Stimulated activated CD4-positive, alpha-beta T cell treated with anti-CD3 and anti-CD28 coated beads, Interleukin-2, amount 100 ng/mL, for 4 hours (primary cell): ENCODE results near the gene RTP5.
"Not testable (repeated sequence)": the region's sequence is repeated elsewhere in the genome, so short reads cannot be mapped to it uniquely, and the experiment has no call there.

ENCODE experiments used
- DNase-seq: peaks from one replicate; pipeline ENCODE4 v3.0.0-alpha.2; 2020; ENCODE audit warnings: low read depth

The RTP5 gene

DNA sequence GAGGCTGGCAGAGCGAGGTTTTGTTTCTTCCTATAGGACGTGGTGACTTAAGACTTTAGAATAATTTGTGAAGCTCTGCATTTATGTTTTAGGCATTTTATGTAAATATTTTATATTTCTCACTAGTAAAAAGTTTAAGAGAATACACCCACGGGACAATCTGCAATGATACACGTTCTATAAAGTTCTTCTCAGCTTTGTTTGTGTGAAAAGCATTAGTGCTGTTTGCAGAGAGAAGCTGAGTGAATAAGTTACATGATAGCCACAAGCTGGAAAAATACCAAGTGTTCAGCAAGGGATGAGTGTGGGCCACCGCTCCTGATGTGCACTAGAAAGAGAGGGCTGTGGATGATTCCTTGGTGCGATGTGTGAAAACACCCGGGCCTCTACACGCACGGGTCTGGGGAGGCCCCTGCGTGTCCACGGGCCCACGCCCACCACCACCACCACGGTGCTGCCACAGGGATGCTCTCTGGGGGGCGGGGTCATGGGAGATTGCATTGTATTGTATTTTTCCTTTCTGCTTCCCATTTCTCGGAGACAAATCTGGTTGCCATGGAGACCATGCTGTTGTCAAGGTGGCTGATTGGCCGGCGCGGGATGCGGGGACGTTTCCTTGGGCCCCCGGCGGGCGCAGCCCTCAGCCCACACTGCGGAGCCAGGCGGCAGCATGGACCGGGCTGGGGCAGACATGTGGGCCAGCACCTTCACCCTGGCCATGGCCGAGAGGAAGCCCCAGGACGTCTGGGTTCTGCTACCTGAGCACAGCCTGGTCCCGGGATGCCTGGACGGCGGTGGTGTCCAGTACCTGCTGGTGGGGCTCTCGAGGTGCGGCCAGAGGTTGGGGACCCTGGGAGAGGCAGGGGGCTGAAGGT lies at the start of gene RTP5:
RTP5 (plus strand) TSS at position 643 of the 875 bp plus-strand sequence; CDS start at position 671, 28 bp downstream.
- DNase-seq: no peak

DNA sequence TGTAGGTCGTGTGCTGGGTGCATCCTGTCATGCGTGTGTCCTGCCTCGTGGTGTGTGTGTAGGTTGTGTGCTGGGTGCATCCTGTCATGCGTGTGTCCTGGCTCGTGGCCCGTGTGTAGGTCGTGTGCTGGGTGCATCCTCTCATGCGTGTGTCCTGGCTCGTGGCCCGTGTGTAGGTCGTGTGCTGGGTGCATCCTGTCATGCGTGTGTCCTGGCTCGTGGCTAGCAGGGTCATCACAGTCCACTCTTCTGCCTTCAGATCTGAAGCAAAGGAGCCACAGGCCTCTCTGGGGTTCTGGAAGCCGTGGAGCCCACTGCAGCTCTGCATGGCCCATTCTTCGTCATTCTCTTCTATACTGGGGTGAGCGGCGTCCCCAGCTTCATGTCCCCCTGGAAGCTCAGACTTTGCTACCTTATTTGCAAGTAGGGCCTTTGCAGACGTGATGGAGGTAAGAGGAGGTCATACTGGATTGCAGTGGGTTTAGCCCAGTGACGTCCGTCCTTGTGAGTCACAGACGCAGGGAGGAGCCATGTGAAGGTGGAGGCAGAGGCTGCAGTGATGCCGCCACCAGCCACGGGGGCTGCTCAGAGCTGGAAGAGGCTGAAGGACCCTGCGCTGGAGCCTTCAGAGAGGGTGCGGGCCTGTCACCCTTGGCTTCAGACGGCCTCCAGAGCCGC lies 49.4 kb upstream of the RTP5 start:
- DNase-seq: not testable (repeated sequence)

DNA sequence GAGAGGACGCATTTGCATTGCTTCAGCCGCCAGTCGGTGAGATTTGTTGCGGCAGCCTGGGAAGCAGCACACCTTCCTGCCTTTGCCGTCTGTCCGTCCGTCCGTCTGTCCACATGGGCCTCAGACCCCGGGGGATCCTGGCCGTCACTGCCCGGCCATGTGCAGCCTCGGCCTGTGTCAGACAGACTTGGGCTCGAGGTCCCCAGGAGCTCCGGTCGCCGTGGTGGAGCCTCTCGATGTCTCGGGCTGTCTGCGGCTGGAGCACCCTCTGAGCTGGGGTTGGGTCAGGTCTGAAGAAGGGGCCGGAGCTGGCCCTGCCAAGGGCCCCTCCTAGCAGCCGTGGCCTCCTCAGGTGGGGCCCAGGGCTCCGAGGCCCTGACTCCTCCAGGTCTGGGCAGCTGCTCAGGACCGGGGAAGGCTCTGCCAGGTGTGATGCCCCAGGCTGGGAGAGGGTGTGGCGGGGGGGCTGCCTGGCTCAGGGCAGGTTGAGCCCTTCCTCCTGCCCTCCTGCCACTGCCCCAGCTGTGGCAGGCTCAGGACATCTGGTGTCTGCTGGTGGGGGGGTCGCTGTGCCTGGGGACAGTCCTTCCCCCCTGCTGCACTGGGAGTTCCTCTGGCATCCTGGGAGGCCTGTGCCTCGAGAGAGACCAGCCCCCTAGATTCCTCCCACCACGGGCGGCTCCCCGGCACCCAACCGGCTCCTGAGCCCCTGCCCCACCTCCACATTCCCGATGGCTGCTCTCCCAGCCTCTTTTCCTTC lies 48.7 kb upstream of the RTP5 start:
- no peak for DNase-seq

DNA sequence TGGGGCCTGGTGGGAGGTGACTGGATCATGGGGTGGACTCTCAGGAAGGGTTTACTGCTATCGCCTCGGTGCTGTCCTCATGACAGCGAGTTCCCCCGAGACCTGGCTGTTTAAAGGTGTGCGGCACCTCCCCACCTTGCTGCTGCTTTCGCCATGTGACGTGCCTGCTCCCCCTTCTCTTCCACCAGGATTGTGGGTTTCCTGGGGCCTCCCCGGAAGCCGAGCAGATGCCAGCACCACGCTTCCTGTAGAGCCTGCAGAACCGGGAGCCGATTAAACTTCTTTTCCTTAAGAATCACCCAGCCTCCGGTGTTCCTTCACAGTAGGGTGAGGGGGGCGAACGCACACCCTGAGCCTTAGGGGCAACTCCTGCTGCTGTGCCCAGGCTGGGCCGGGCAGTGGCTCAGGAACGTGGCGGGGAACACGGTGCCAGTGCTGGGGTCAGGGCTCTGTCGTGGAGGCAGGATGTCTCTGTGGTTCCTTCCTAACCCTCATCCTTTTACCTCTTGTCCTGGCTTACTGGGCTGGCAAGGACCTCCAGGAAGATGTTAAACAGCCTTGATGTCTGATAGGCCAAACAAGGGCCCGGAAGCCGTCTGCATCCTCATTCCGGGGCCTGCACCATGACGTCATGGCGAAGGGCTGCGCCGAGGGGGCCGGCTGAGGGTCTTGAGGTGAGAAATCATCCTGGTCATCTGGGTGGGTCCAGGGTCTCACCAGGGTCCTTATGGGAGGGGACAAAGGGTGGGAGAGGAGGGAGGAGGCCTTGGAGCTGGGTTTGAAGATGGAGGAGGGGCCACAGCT lies 47.9 kb upstream of the RTP5 start:
- DNase-seq: no peak

DNA sequence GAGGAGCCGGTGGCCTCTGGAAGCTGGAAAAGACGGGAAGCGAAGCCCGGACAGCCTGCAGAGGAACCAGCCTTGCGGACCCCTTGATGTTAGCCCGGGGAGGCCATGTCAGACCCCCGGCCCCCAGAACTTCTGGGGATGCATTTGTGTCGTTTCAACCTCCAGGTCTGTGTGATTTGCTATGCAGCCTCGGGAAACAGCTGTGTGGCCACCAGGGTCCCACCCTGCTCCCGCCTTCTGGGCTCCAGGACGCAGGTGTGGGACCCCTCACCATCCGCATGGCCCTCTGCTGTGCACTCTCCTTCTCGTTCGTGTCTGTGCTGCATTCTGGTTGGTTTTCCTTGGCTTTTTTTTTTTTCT lies 47.3 kb upstream of the RTP5 start:
- no peak for DNase-seq

DNA sequence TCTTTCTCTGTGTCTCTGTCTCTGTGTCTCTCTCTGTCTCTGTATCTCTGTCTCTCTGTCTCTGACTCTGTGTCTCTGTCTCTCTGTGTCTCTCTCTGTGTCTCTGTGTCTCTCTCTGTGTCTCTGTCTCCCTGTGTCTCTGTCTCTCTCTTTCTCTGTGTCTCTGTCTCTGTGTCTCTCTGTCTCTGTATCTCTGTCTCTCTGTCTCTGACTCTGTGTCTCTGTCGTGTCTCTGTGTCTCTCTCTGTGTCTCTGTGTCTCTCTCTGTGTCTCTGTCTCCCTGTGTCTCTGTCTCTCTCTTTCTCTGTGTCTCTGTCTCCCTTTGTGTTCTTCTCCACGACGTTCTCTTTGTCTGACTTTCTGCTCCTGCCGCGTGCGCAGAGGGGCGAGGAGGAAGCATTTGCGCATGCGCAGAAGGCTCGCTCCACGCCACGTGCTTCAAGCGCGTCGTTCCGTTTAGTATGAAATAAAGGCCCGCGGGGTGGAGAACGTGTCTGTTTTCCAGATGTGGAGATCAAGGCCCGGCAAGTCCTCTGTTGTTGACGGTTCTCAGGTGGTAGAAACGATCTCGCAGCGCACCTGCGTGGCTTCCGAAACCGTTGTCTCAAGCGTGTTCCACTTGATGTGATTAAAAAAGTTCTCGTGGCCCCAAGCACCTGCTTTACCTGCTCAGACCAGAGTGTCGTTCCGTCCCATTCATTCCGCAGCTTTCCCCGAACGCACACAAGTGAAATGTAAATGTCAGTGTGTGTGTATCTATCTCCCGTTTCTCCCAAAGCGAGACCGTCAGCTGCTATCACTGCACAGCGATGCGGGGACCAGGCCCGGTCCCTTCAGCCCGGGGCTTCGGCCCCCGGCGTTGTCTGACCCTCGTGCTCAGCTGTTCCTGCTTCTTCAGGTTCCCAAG lies 45.7 kb upstream of the RTP5 start:
- not testable (repeated sequence) for DNase-seq

DNA sequence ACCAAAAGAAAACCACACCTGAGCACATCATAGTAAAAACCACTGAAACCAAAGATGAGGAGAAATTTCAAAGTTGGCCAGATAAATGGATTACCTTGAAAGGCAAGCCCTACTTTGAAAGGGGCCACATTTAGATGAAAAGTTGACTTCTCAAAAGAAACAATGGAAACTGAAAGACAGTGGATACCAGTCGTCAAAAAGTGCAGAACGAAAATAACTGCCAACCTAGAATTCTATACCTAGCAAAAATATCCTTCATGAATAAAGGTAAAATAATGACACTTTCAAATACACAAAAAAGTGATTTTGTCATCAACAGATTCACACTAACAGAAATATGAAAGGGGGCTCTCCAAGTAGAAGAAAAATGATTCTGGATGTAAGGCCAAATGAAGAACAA lies 42.1 kb upstream of the RTP5 start:
- DNase-seq: no peak

DNA sequence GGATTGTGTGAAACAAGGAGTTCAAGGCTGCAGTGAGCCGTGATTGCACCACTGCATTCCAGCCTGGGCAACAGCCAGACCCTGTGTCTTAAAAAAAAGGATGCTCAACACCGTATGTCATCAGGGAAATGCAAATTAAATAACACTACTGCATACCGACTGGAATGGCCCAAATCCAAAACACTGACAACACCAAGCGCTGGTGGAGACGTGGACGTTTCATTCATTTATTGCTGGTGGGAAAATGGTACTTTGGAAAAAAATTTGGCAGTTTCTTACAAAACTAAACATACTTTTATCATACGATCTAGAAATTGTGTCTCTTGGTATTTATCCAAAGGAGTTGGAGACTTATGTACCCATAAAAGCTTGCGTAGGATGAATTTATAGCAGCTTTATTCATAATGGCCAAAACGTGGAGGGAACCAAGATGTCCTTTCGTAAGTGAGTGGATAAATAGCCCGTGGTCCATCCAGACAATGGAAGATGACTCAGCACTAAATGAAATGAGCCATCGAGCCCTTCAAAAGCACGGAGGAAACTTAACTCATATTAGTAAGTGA lies 36.3 kb upstream of the RTP5 start:
- no peak for DNase-seq

DNA sequence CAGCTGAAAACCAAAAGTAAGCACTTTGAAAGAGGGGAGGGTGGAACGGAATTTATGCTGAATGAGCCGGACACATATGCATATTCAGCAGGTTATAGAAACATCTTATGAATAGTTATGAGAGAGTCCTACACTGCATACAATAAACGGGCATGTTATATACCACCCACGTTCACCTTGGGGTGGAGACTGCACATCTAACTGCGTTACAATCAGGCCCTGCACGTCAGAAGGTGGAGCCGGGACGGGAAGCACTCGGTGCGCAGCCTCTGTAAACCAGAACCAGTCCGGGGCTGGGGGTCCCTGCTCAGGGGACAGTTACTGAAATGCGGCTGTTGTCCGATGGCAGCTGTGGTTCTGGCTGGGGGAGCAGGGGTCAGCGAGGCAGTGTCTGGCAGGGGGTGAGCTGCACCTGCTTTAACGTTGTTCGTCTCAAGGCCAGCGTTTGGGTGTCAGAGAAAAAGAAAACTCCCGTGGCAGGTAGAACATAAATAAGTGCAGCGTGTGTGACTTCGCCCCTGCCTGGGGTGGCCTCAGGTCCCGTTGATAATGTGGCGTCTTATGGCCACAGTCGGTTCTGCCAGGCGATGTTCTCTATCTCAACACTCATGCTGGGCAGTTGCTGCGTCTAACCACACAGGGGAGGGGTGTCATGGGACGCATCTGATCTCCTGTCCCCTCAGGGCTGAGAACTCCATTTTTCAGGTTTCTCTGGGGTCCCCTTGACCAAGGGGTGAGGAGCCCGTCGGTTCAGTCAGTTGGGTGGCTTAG lies 35.6 kb upstream of the RTP5 start:
- not testable (repeated sequence) for DNase-seq

DNA sequence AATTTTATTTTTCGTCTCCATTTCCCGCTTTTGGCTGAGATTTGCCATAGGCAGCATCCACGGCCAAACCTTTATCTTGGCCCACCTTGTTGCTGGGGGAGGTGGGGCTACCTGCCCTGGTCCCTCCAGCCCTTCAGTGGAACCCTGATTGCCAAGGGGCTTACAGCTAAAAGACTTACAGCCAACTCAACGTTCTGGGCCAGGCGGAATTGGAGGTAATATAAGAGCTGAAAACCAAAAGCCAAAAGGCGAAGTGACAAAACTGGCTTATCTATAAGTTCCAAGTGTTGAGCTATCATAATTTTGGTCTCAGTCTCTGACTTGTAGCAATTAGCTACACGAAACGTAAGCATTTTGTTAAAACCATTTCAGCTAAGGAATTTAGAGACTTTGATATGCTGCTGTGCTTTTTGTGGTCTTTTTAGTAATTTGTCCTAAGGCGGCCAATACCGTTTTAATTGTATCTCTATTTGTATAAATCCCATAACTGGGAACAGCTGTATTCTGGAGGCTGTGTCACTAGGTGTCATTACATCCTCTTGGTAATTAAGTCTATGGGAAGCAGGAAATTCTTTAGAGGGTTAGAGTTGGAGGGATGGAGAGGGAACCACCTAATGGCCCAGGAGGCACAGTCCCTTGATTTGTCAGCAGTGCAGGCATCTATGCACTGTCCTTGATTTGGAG lies 34.9 kb upstream of the RTP5 start:
- no peak for DNase-seq

DNA sequence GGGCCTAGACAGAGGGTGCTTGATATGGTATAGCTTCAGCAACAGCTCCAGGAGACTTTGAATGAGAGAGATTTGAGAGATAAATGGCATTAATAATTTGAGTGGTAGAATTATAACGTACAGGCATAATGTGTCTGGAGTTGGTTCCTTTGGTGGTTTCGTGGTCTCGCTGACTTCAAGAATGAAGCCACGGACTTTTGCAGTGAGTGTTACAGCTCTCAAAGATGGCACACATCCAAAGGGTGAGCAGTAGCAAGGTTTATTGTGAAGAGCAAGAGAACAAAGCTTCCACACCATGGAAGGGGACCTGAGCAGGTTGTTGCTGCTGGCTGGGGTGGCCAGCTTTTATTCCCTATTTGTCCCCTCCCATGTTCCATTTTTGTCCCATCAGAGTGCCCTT lies 33.9 kb upstream of the RTP5 start:
- DNase-seq: no peak

DNA sequence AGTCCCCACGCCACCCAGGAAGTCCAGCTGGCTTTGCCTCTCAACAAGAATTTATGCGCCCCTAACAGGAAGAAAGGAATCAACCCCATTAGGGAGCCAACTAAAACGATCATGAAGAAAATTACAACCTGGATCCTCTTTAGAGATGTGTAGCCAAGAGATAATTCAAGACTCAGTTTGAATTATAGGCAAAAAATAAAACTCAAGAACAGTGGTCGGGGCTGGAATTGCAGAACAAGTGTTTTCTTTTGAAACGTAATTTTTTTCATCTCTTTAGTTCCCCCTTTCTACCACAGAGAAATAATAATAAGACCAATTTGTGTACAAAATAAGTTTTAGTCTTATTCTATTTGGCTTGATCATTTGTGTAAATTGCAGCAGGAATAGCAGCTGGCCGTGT lies 33.2 kb upstream of the RTP5 start:
- no peak for DNase-seq

DNA sequence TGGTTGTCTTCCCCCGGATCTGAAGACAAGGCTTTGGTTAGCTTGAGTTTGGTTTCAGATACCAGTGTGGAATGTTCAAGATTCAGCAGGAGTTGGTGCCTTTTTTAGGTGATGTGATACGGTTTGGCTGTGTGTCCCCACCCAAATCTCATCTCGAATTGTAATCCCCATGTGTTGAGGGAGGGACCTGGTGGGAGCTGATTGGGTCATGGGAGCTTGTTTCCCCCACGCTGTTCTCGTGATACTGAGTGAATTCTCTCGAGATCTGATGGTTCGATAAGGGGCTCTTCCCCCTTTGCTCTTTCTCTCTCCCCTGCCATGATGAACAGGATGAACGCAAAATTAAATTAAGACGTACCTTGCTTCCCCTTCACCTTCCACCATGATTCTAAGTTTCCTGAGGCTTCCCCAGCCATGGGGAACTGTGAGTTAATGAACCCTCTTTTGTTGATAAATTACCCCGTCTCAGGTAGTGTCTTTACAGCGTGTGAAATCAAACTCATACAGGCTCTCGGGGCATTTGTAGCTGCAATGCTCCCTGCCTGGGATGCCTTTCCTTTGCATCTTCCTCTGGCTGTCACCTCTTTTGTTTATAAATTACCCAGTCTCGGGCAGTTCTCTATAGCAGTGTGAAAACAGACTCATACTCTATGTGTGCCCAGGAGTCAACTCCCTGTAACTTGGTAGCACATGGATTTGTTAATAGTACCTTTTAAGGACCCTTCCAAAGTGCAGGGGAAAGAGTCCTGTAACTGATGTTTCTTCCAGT lies 32.1 kb upstream of the RTP5 start:
- no peak for DNase-seq

DNA sequence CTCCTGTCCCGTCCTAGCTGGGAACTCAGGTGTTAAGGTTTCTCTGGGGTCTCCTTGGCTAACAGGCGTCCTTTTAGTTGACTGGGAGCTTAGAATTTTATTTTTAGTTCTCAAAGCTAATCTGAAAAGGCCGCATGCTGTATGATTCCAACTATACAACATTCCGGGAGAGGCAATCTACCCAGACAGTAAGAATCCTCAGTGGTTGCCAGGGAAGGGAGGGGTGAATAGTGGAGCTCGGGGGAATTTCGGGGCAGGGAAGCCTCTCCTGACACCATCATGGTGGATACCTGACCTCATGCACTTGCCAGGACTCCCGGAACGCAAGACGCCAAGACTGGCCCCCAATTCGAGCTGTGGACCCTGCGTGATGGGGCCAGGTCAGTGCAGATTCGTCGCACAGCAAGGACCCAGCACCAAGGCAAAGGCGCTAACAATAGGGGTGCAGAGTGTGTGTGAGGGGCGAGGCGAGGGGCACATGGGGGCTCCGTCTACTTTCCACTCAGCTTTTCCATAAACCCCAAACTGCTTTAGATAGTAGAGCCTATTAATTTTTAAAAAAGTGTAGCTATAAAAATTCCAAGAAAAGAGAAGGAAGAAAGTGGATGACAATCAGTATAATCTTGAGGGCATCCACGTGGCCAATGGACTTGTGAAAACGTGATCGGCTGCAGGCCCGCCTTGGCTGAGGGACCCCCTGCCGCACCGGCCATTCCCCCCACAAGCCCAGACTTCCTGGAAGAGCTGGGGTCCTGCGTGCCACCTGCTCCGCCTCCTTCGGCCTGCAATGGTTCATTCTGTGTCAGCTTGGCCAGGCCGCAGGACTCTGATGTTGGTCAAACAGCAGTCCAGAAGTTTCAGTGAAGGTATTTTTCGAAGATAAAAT lies 28.1 kb upstream of the RTP5 start:
- no peak for DNase-seq

DNA sequence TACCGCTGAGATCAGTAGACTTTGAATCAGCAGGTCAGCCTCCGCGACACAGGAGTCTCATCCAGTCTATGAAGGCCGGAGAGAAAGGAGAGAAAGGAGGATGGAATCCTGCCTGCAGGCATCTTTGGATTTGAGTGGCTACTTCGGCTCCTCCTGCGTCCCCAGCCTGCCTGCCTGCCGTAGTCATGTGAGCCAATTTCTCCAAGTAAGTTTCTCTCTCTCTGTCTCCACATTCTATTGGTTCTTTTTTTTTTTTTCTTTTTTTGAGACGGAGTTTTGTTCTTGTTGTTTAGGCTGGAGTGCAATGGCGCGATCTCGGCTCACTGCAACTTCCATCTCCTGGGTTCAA lies 27.5 kb upstream of the RTP5 start:
- no peak for DNase-seq

DNA sequence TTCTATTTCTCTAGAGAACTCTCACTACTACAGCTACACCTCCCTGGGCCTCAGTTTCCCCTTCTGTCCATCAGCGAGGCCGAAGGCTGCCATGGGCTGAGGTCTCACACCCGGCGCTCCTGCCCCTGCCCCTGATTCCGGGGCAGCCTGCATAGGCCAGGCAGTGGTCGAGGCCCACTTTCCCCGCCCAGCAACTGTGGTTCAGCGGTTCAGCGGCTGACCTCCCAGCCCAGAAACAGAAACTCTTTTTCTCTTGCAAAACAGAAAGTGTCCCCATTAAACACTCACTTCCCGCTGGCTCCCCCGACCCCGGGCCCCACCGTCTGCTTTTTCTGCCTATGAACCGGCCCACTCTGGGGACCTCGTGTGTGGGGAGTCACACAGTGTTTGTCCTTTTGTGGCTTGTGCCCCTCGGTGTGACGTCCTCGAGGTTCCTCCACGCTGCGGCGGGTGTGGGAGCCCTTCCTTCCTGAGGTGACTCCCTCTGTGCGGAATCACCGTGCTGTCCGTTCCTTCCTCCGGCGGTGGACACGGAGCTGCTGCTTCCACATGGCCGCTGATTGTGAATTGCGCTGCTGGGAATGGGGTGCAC lies 26.8 kb upstream of the RTP5 start:
- DNase-seq: no peak
